B cell (primary cell): Measurements from ENCODE around the gene TMEM37. TPM values are rescaled to one million over a fixed set of nuclear protein-coding genes. Genes with fewer than 3 reads are reported as not detected.
A peak's percentile ranks its signal among the peaks of the same experiment; 100 is the strongest.

Experiments
- ATAC-seq: fragments of 200-7000 bp; cut with Tn5 transposase; one replicate; pipeline ENCODE4 v1.10.0; 2021; ENCODE audit warnings: low read depth, mild to moderate bottlenecking, moderate number of reproducible peaks, moderate library complexity
- CTCF ChIA-PET: fragments of 350-600 bp; sonication (Branson Sonifier 250); formaldehyde crosslinking; loops from one replicate; lab custom pipeline; 2021; ENCODE audit warnings: antibody characterized with exemption, inconsistent platforms; lab: Charles Lee
- POLR2A ChIA-PET: fragments of 350-600 bp; sonication (Branson Sonifier 250); formaldehyde crosslinking; loops from one replicate; lab custom pipeline; 2021; ENCODE audit warnings: antibody characterized with exemption; lab: Charles Lee
- DNase-seq: peaks from one replicate; pipeline ENCODE4 v3.0.0; 2013
- H2AFZ ChIP-seq: 2 replicates; pipeline ENCODE4 v1.6.1; 2012; ENCODE audit warnings: mild to moderate bottlenecking, low read depth, low read length; ENCODE audit not compliant: insufficient read depth, poor library complexity, severe bottlenecking
- H3K27ac ChIP-seq, 2 donors: 1 replicate in 1 of 2; 2 replicates in 1 of 2; pipeline ENCODE4 v1.5.1; 2012 to 2013; ENCODE audit warnings: low read length in 2 of 2, mild to moderate bottlenecking in 2 of 2, moderate library complexity in 1 of 2
- H3K27me3 ChIP-seq, 4 experiments: fragments of 200-600 bp in 1 of 4; sonication (generic) in 1 of 4; replicated peaks in 1 of 4; 1 replicate in 2 of 4; 2 replicates in 2 of 4; pipeline versions ENCODE4 v1.6.1 to v1.7.0; 2013 to 2016; ENCODE audit warnings: low read length in 3 of 4, mild to moderate bottlenecking in 2 of 4, mixed read lengths in 1 of 4, moderate library complexity in 1 of 4; ENCODE audit not compliant: insufficient read depth in 4 of 4, control insufficient read depth in 3 of 4; ENCODE audit errors: control extremely low read depth in 1 of 4
- H3K36me3 ChIP-seq, 2 experiments: replicated peaks in 1 of 2; 1 replicate in 1 of 2; 2 replicates in 1 of 2; pipeline versions ENCODE4 v1.6.1 to v1.7.1; 2013; ENCODE audit warnings: low read length in 1 of 2; ENCODE audit not compliant: insufficient read depth in 2 of 2, control insufficient read depth in 1 of 2; ENCODE audit errors: control extremely low read depth in 1 of 2, extremely low read depth in 1 of 2
- H3K4me1 ChIP-seq, 2 donors: fragments of 200-600 bp in 1 of 2; sonication (generic) in 1 of 2; 1 replicate in 1 of 2; 2 replicates in 1 of 2; pipeline versions ENCODE4 v1.5.1 to v1.6.1; 2013 to 2017; ENCODE audit warnings: low read length in 2 of 2; ENCODE audit not compliant: control insufficient read depth in 2 of 2, insufficient read depth in 2 of 2
- H3K4me2 ChIP-seq: replicated peaks from 2 replicates; pipeline ENCODE3; 2012; ENCODE audit warnings: mild to moderate bottlenecking, low read depth, low read length; ENCODE audit not compliant: poor library complexity, severe bottlenecking
- H3K4me3 ChIP-seq, 5 experiments: fragments of 200-600 bp in 1 of 5; sonication (generic) in 1 of 5; 1 replicate in 3 of 5; 2 replicates in 2 of 5; pipeline versions ENCODE4 v1.5.1 to v1.7.0; 2011 to 2016; ENCODE audit warnings: low read length in 4 of 5, mild to moderate bottlenecking in 4 of 5, low read depth in 2 of 5, control low read depth in 1 of 5, moderate library complexity in 1 of 5; ENCODE audit not compliant: insufficient read depth in 1 of 5; ENCODE audit errors: control extremely low read depth in 1 of 5, extremely low read depth in 1 of 5
- H3K79me2 ChIP-seq: fragments of 200-600 bp; sonication (generic); one replicate; pipeline ENCODE4 v1.6.0; 2016; ENCODE audit warnings: low read length; ENCODE audit not compliant: control insufficient read depth, insufficient read depth
- H3K9ac ChIP-seq: fragments of 200-600 bp; sonication (generic); 2 replicates; pipeline ENCODE4 v1.6.1; 2017; ENCODE audit warnings: mild to moderate bottlenecking, low read length, moderate library complexity
- H3K9me3 ChIP-seq, 3 donors: one replicate each; pipeline versions ENCODE4 v1.6.1 to v1.7.1; 2013; ENCODE audit warnings: low read length in 2 of 3; ENCODE audit not compliant: control insufficient read depth in 2 of 3, insufficient read depth in 1 of 3; ENCODE audit errors: control extremely low read depth in 1 of 3
- H4K20me1 ChIP-seq: 2 replicates; pipeline ENCODE4 v1.6.0; 2012; ENCODE audit warnings: mild to moderate bottlenecking, low read length; ENCODE audit not compliant: insufficient read depth, control insufficient read depth, poor library complexity, severe bottlenecking
- H3K27ac Mint-ChIP-seq: one replicate; pipeline ENCODE4 v1.8.0; 2021; ENCODE audit warnings: mixed read lengths
- H3K27me3 Mint-ChIP-seq: one replicate; pipeline ENCODE4 v1.8.0; 2021; ENCODE audit warnings: mixed read lengths
- H3K4me1 Mint-ChIP-seq: one replicate; pipeline ENCODE4 v1.8.0; 2021; ENCODE audit warnings: mixed read lengths
- H3K4me3 Mint-ChIP-seq: one replicate; pipeline ENCODE4 v1.8.0; 2021; ENCODE audit warnings: mixed read lengths
- H3K9me3 Mint-ChIP-seq: one replicate; pipeline ENCODE4 v1.8.0; 2022; ENCODE audit warnings: mixed read lengths; ENCODE audit not compliant: insufficient read depth
- CTCF ChIP-seq: fragments of 200-600 bp; IDR thresholded peaks from one replicate; pipeline ENCODE4 v1.8.0; 2022; ENCODE audit warnings: antibody characterized with exemption, mild to moderate bottlenecking
- WGBS: methylation state at CpG from one replicate; pipeline ENCODE4 v1.1.5; 2013; ENCODE audit warnings: missing lambda C conversion rate; ENCODE audit not compliant: insufficient coverage; 5-methylcytosine and 5-hydroxymethylcytosine counted together
- intact Hi-C: fragments of 100-400 bp; cut with micrococcal nuclease; formaldehyde crosslinking; loops from one replicate; pipeline ENCODE4 v1.10.0; 2022
- polyA minus RNA-seq: library from RNA; depleted of rRNA, polyadenylated mRNA; stranded (reverse); fragments of >200 nt; gene quantifications from 2 replicates; pipeline ENCODE4 v1.2.3, GENCODE V29; 2012
- polyA plus RNA-seq: library from polyadenylated mRNA; depleted of rRNA; stranded (reverse); fragments of >200 nt; gene quantifications from 2 replicates; pipeline ENCODE4 v1.2.3, GENCODE V29; 2012
- total RNA-seq, 2 donors: library from RNA; stranded (reverse); fragments of 120-200 nt in 1 of 2; gene quantifications; 1 replicate in 1 of 2; 2 replicates in 1 of 2; pipeline versions ENCODE4 v1.2.3 to v1.2.4, GENCODE V29; 2013 to 2022

TMEM37 gene, protein sequence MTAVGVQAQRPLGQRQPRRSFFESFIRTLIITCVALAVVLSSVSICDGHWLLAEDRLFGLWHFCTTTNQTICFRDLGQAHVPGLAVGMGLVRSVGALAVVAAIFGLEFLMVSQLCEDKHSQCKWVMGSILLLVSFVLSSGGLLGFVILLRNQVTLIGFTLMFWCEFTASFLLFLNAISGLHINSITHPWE
- total RNA-seq, result not detected in 2 replicates
- 0.14 TPM for total RNA-seq (2013)
- not detected in 2 replicates for polyA plus RNA-seq
- not detected in 2 replicates for polyA minus RNA-seq

- Mint-ChIP-seq H3K4me3 (peak within 1 kb of the TSS; percentile 88), H3K27me3 (peaks cover 78% of the 10 kb centered on the region), H3K27ac (no peak within 1 kb of the TSS), H3K9me3 (no peaks in the 10 kb centered on the region), H3K4me1 (peaks cover 24% of the 10 kb centered on the region)
- Histone ChIP-seq H3K27ac (no peak within 1 kb of the TSS), H3K9ac (peak within 1 kb of the TSS; percentile 66), H3K4me1 (peaks cover 20 to 21% of the 10 kb centered on the region in 2 donors), H2AFZ (peak within 1 kb of the TSS; percentile 47), H3K4me3 (peak within 1 kb of the TSS; percentile 11 to 67 (median 45)), H3K79me2 (no peaks in the 10 kb centered on the region), H3K27me3 (peaks cover 0 to 69% (median 25%) of the 10 kb centered on the region in 4 experiments), H3K36me3 (no peaks in the 10 kb centered on the region), H3K9me3 (peaks cover 0 to 7% (median 0%) of the 10 kb centered on the region in 3 donors), H3K4me2 (peak within 1 kb of the TSS; percentile 96), H4K20me1 (no peaks in the 10 kb centered on the region)
- ATAC-seq (peak; percentile 72), DNase-seq (peak; percentile 63)
- POLR2A ChIA-PET, result interaction anchor here (0.7 kb wide), 1 partner anchor 1379 kb away, joined by 4 read pairs; no protein-coding TSS in a partner anchor
- intact Hi-C loops, result loop anchor here (1.0 to 10.0 kb wide), 2 partner anchors 65 to 1347 kb away; partner anchors contain the start of genes C2orf76, DBI and INSIG2
- WGBS, result 2% methylated on average over 72 of the region's 72 CpGs
- no peak for TF ChIP-seq CTCF
- CTCF ChIA-PET, result no interaction called here
These were observed at the start of gene TMEM37 for GRCh38 chr2:119431155-119431975. Gene TMEM37, plus strand, starts transcription at chr2:119431854. Its CDS starts 50 bp downstream, at chr2:119431904.
